ENCODE results near the gene CYB5R3.

- TF ChIP-seq POLR2AphosphoS5 (IDR thresholded peaks at IDR 0.05; ENCODE audit: low read depth, low read length) = no peak
- no peak for TF ChIP-seq CTCF (IDR thresholded peaks at IDR 0.05)
- no peak for TF ChIP-seq RCOR1 (IDR thresholded peaks at IDR 0.05; ENCODE audit: low read length)
Measured at GRCh38 chr22:42626951-42627625, 22.1 kb downstream of the CYB5R3 start.

All from SK-N-SH (cell line).